ENCODE measurements around the gene CP. TPM values are rescaled to one million over a fixed set of nuclear protein-coding genes. Genes with fewer than 3 reads are reported as not detected.
"Not testable (repeated sequence)": the region's sequence is repeated elsewhere in the genome, so short reads cannot be mapped to it uniquely, and the experiment has no call there.

CP gene
- total and polyA plus RNA-seq, 12 donors, result 1.3 to 22.7 (median 3.5) TPM

GRCh38 chr3:149227591-149228268 lies 6.1 kb upstream of the CP start:
- Histone ChIP-seq H3K36me3 (no peaks in the 10 kb centered on the region), H3K9me3 (peaks cover 0 to 4% (median 0%) of the 10 kb centered on the region in 11 donors), H3K27me3 (no peaks in the 10 kb centered on the region), H3K4me3 (no peak overlapping the region), H3K27ac (no peak overlapping the region), H3K4me1 (peaks cover 0 to 22% (median 8%) of the 10 kb centered on the region in 9 donors)
- intact Hi-C loops (cut with DNase I), result no loop called here
- WGBS, 2 donors, result 87 to 94% methylated on average over 5 of the region's 5 CpGs
- ATAC-seq (no peak), DNase-seq (no peak)
- TF ChIP-seq CTCF (IDR thresholded peaks at IDR 0.05), result no peak

GRCh38 chr3:149226776-149227175 lies 5.1 kb upstream of the CP start:
- Histone ChIP-seq H3K4me3 (no peak overlapping the region), H3K27me3 (no peaks in the 10 kb centered on the region), H3K36me3 (no peaks in the 10 kb centered on the region), H3K4me1 (peaks cover 0 to 22% (median 8%) of the 10 kb centered on the region in 9 donors), H3K9me3 (peaks cover 0 to 4% (median 0%) of the 10 kb centered on the region in 11 donors), H3K27ac (no peak overlapping the region)
- no peak for TF ChIP-seq CTCF (IDR thresholded peaks at IDR 0.05)
- intact Hi-C loops (cut with DNase I), result no loop called here
- DNase-seq (no peak), ATAC-seq (no peak)
- WGBS, 2 donors, result 92 to 96% methylated on average over 1 of the region's 1 CpG

- H3K27ac ChIP-seq, result peak overlapping the region; percentile 52 to 88 (median 72)
- ATAC-seq (peak; percentile 63 to 96 (median 88)), DNase-seq (no peak)
- H3K27me3 ChIP-seq, result no peaks in the 10 kb centered on the region
- H3K36me3 ChIP-seq, result no peaks in the 10 kb centered on the region
- WGBS, 2 donors, result 18 to 29% methylated on average over 9 of the region's 9 CpGs
- H3K9me3 ChIP-seq, result peaks cover 0 to 4% (median 0%) of the 10 kb centered on the region in 11 donors
- peak overlapping the region in 9 of 10 donors; percentile 8 to 53 (median 41) for H3K4me3 ChIP-seq
- TF ChIP-seq CTCF (IDR thresholded peaks at IDR 0.05), result no peak
- intact Hi-C loops (cut with DNase I), result no loop called here
- H3K4me1 ChIP-seq, result peaks cover 0 to 22% (median 8%) of the 10 kb centered on the region in 9 donors
Measured at GRCh38 chr3:149224736-149225594, 3.3 kb upstream of the CP start.

- Histone ChIP-seq H3K27ac (peak overlapping the region in 1 of 10 donors; percentile 7), H3K9me3 (peaks cover 0 to 4% (median 0%) of the 10 kb centered on the region in 11 donors), H3K4me3 (no peak overlapping the region), H3K36me3 (no peaks in the 10 kb centered on the region), H3K4me1 (peaks cover 0 to 22% (median 8%) of the 10 kb centered on the region in 9 donors), H3K27me3 (no peaks in the 10 kb centered on the region)
- WGBS, 2 donors, result 93 to 96% methylated on average over 6 of the region's 6 CpGs
- DNase-seq (no peak), ATAC-seq (no peak)
- TF ChIP-seq CTCF (IDR thresholded peaks at IDR 0.05), result no peak
- intact Hi-C loops (cut with DNase I), result no loop called here
Measured at GRCh38 chr3:149223461-149223820, 1.8 kb upstream of the CP start.

- H3K27me3 ChIP-seq, result not testable (repeated sequence)
Measured at GRCh38 chr3:149219380-149220121, 2.1 kb downstream of the CP start.

More at GRCh38 chr3:149219380-149220121, 2.1 kb downstream of the CP start:
- 95 to 96% methylated on average over 1 of the region's 1 CpG for WGBS, 2 donors
- H3K9me3 ChIP-seq; DNase-seq; intact Hi-C loops (cut with DNase I); H3K36me3 ChIP-seq; H3K27ac ChIP-seq; H3K4me3 ChIP-seq; ATAC-seq: not testable (repeated sequence)
- H3K4me1 ChIP-seq, result peaks cover 0 to 21% (median 3%) of the 10 kb centered on the region in 9 donors
